ENCODE measurements around the gene TFDP3. TPM values are rescaled to one million over a fixed set of nuclear protein-coding genes. Genes with fewer than 3 reads are reported as not detected.

The TFDP3 gene
- total RNA-seq, 2 experiments from 2014 or later, result not detected

GRCh38 chrX:133189195-133189594 lies 29.0 kb downstream of the TFDP3 start:
- Mint-ChIP-seq H3K27ac (no peak overlapping the region), H3K36me3 (ENCODE audit: low read depth) (no peaks in the 10 kb centered on the region), H3K4me1 (ENCODE audit: low read depth) (no peaks in the 10 kb centered on the region), H3K9me3 (no peaks in the 10 kb centered on the region), H3K27me3 (peaks cover 3% of the 10 kb centered on the region), H3K4me3 (no peak overlapping the region)
- no peak for DNase-seq
- ChIA-PET CTCF (no interaction called here), POLR2A (no interaction called here)
- intact Hi-C loops (cut with micrococcal nuclease), result no loop called here
- no peak for TF ChIP-seq CTCF (IDR thresholded peaks at IDR 0.05)
- ATAC-seq, result no peak

- ChIA-PET CTCF (interaction anchor here (1.2 kb wide), 1 partner anchor 184 kb away, joined by 3 read pairs; no protein-coding TSS in a partner anchor), POLR2A (no interaction called here)
- ATAC-seq, result no peak
- Mint-ChIP-seq H3K27ac (no peak overlapping the region), H3K4me3 (no peak overlapping the region), H3K27me3 (peaks cover 3% of the 10 kb centered on the region), H3K4me1 (ENCODE audit: low read depth) (no peaks in the 10 kb centered on the region), H3K36me3 (ENCODE audit: low read depth) (no peaks in the 10 kb centered on the region), H3K9me3 (no peaks in the 10 kb centered on the region)
- no peak for DNase-seq
- no peak for TF ChIP-seq CTCF (IDR thresholded peaks at IDR 0.05)
- intact Hi-C loops (cut with micrococcal nuclease), result no loop called here
Measured at GRCh38 chrX:133188631-133189030, 29.5 kb downstream of the TFDP3 start.

GRCh38 chrX:133185938-133186337 lies 32.2 kb downstream of the TFDP3 start:
- no peaks in the 10 kb centered on the region for H3K4me1 Mint-ChIP-seq (ENCODE audit: low read depth)
- H3K27me3 Mint-ChIP-seq, result no peaks in the 10 kb centered on the region
- H3K27ac Mint-ChIP-seq, result no peak overlapping the region
- H3K4me3 Mint-ChIP-seq, result no peak overlapping the region
- CTCF ChIA-PET, result no interaction called here
- no peaks in the 10 kb centered on the region for H3K9me3 Mint-ChIP-seq
- DNase-seq, result no peak
- no peak for TF ChIP-seq CTCF (IDR thresholded peaks at IDR 0.05)
- POLR2A ChIA-PET, result no interaction called here
- no peak for ATAC-seq
- intact Hi-C loops (cut with micrococcal nuclease), result no loop called here
- no peaks in the 10 kb centered on the region for H3K36me3 Mint-ChIP-seq (ENCODE audit: low read depth)

- H3K27me3 Mint-ChIP-seq, result no peaks in the 10 kb centered on the region
- DNase-seq, result no peak
Measured at GRCh38 chrX:133185119-133185518, 33.0 kb downstream of the TFDP3 start.

GRCh38 chrX:133183806-133184205 lies 34.3 kb downstream of the TFDP3 start:
- ChIA-PET POLR2A (no interaction called here), CTCF (no interaction called here)
- H3K9me3 Mint-ChIP-seq, result no peaks in the 10 kb centered on the region
- no peak for TF ChIP-seq CTCF (IDR thresholded peaks at IDR 0.05)
- ATAC-seq (no peak), DNase-seq (no peak)
- intact Hi-C loops (cut with micrococcal nuclease), result no loop called here
- no peaks in the 10 kb centered on the region for H3K27me3 Mint-ChIP-seq
- H3K36me3 Mint-ChIP-seq (ENCODE audit: low read depth), result no peaks in the 10 kb centered on the region
- no peak overlapping the region for H3K27ac Mint-ChIP-seq
- H3K4me1 Mint-ChIP-seq (ENCODE audit: low read depth), result no peaks in the 10 kb centered on the region
- no peak overlapping the region for H3K4me3 Mint-ChIP-seq

More at GRCh38 chrX:133185119-133185518, 33.0 kb downstream of the TFDP3 start:
- no peak for TF ChIP-seq CTCF (IDR thresholded peaks at IDR 0.05)
- intact Hi-C loops (cut with micrococcal nuclease), result no loop called here
- H3K4me3 Mint-ChIP-seq, result no peak overlapping the region
- H3K36me3 Mint-ChIP-seq (ENCODE audit: low read depth), result no peaks in the 10 kb centered on the region
- POLR2A ChIA-PET, result no interaction called here
- H3K9me3 Mint-ChIP-seq, result no peaks in the 10 kb centered on the region
- CTCF ChIA-PET, result no interaction called here
- no peaks in the 10 kb centered on the region for H3K4me1 Mint-ChIP-seq (ENCODE audit: low read depth)
- no peak for ATAC-seq
- H3K27ac Mint-ChIP-seq, result no peak overlapping the region

Data from activated CD8-positive, alpha-beta T cell treated with anti-CD3 and anti-CD28 coated beads for 36 hours (primary cell).